K562 (cell line): ENCODE data around the gene CSDE1. TPM values are rescaled to one million over a fixed set of nuclear protein-coding genes. Genes with fewer than 3 reads are reported as not detected.
"Not testable (repeated sequence)": the region's sequence is repeated elsewhere in the genome, so short reads cannot be mapped to it uniquely, and the experiment has no call there.

Experiments used
- ATAC-seq: fragments of 200-7000 bp; cut with Tn5 transposase; 3 replicates; pipeline ENCODE4 v1.9.1; 2020; ENCODE audit warnings: moderate library complexity
- BruUV-seq: library from RNA; stranded (reverse); fragments of 400-500 nt; replicated peaks from 2 replicates; lab custom pipeline; 2021; lab: Mats Ljungman, UMichigan
- CTCF ChIA-PET: fragments of 300-600 bp; formaldehyde crosslinking; extraction: SDS; loops from one replicate; lab custom pipeline; 2021; ENCODE audit warnings: low intra/inter-chr PET ratio; lab: Yijun Ruan, JAX
- POLR2A ChIA-PET: fragments of 300-600, 350-650 bp; sonication (Branson Sonifier 250); formaldehyde crosslinking; extraction: SDS; loops from one replicate; lab custom pipeline; 2021; ENCODE audit warnings: antibody characterized with exemption, inconsistent platforms; lab: Yijun Ruan, JAX
- DNase-seq, 4 experiments: peaks; one replicate each; pipeline versions ENCODE4 v3.0.0 to v3.0.0-alpha.2; 2011 to 2018; ENCODE audit warnings: low spot score in 3 of 4, mixed read lengths in 3 of 4; ENCODE audit errors: extremely low read depth in 1 of 4
- FAIRE-seq: peaks from 2 replicates; lab custom pipeline; 2011; peaks lifted over from hg19 to GRCh38; lab: Jason Lieb, UNC
- H2AFZ ChIP-seq: 2 replicates; pipeline ENCODE4 v1.6.0; 2011; ENCODE audit warnings: low read depth, low read length, control low read depth, inconsistent platforms
- H3K27ac ChIP-seq: fragments of 200-600 bp; 3 replicates; pipeline ENCODE4 v1.8.0; 2011; ENCODE audit warnings: low read depth, mild to moderate bottlenecking, control low read depth, inconsistent platforms, low read length, moderate library complexity, mixed read lengths; ENCODE audit errors: extremely low read depth
- H3K27me3 ChIP-seq, 2 experiments: fragments of 300-600 bp in 1 of 2; 2 replicates in 1 of 2; 3 replicates in 1 of 2; pipeline versions ENCODE4 v1.6.0 to v1.8.0; 2011; ENCODE audit warnings: inconsistent platforms in 2 of 2, low read length in 2 of 2, mild to moderate bottlenecking in 1 of 2, mixed read lengths in 1 of 2, moderate library complexity in 1 of 2; ENCODE audit not compliant: control insufficient read depth in 2 of 2, insufficient read depth in 2 of 2
- H3K36me3 ChIP-seq: fragments of 300-600 bp; 3 replicates; pipeline ENCODE4 v1.8.0; 2011; ENCODE audit warnings: mild to moderate bottlenecking, low read length, inconsistent platforms; ENCODE audit not compliant: control insufficient read depth, insufficient read depth
- H3K4me1 ChIP-seq, 2 experiments: fragments of 200-600 bp in 1 of 2; replicated peaks in 1 of 2; 2 replicates in 1 of 2; 3 replicates in 1 of 2; pipeline versions ENCODE4 v1.5.1 to v1.8.0; 2011; ENCODE audit warnings: inconsistent platforms in 2 of 2, low read length in 2 of 2, mild to moderate bottlenecking in 1 of 2, mixed read lengths in 1 of 2, moderate library complexity in 1 of 2; ENCODE audit not compliant: control insufficient read depth in 2 of 2, insufficient read depth in 2 of 2
- H3K4me2 ChIP-seq: 2 replicates; pipeline ENCODE4 v1.6.1; 2011; ENCODE audit warnings: low read length, control low read depth, inconsistent platforms, mixed read lengths; ENCODE audit not compliant: insufficient read depth
- H3K4me3 ChIP-seq: fragments of 200-600 bp; sonication (generic), shearing (Covaris generic); 2 replicates; pipeline ENCODE4 v1.5.1; 2016; ENCODE audit warnings: control low read depth, inconsistent platforms
- H3K79me2 ChIP-seq: fragments of 200-600 bp; 3 replicates; pipeline ENCODE4 v1.8.0; 2011; ENCODE audit warnings: low read length, inconsistent platforms; ENCODE audit not compliant: control insufficient read depth, insufficient read depth
- H3K9ac ChIP-seq, 2 experiments: 2 replicates each; pipeline versions ENCODE4 v1.6.0 to v1.6.1; 2011; ENCODE audit warnings: low read depth in 2 of 2, low read length in 2 of 2, control low read depth in 1 of 2, inconsistent platforms in 1 of 2, mild to moderate bottlenecking in 1 of 2, mixed read lengths in 1 of 2; ENCODE audit not compliant: insufficient read depth in 1 of 2
- H3K9me1 ChIP-seq: one replicate; pipeline ENCODE4 v1.6.0; 2011; ENCODE audit warnings: inconsistent platforms, mild to moderate bottlenecking, low read length, moderate library complexity; ENCODE audit not compliant: control insufficient read depth, insufficient read depth
- H3K9me3 ChIP-seq: replicated peaks from 2 replicates; pipeline ENCODE4 v1.5.1; 2011; ENCODE audit warnings: low read depth, low read length, inconsistent platforms; ENCODE audit not compliant: control insufficient read depth, insufficient read depth
- H4K20me1 ChIP-seq: replicated peaks from 2 replicates; pipeline ENCODE4 v1.6.1; 2011; ENCODE audit warnings: low read length, inconsistent platforms, mixed read lengths; ENCODE audit not compliant: control insufficient read depth, insufficient read depth
- MNT ChIP-seq, 2 experiments: fragments of 450-650 bp; conservative IDR thresholded peaks; 2 replicates each; pipeline ENCODE4 v1.6.1; 2017; ENCODE audit warnings: mild to moderate bottlenecking in 2 of 2, moderate library complexity in 2 of 2
- ZBTB11 ChIP-seq, 3 experiments: fragments of 200-800 bp in 1 of 3; fragments of 250-450 bp in 1 of 3; fragments of 450-650 bp in 1 of 3; sonication (Bioruptor Pico) in 1 of 3; sonication (Bioruptor generic) in 1 of 3; formaldehyde crosslinking in 1 of 3; IDR thresholded peaks; 2 replicates each; pipeline versions ENCODE4 v1.6.1 to v1.8.0; 2016 to 2022; ENCODE audit warnings: mild to moderate bottlenecking in 2 of 3, missing genetic modification characterization in 2 of 3, missing compliant biosample characterization in 1 of 3, moderate library complexity in 1 of 3
- WGBS: fragments of 100-300 bp; shearing (Covaris generic); methylation state at CpG from one replicate; pipeline ENCODE4 v1.1.6; 2016; ENCODE audit warnings: low coverage, mixed read lengths; ENCODE audit not compliant: insufficient coverage; ENCODE audit errors: missing lambda C conversion rate; 5-methylcytosine and 5-hydroxymethylcytosine counted together
- in situ Hi-C: fragments of 300-500 bp; cut with MboI; formaldehyde crosslinking; loops from 4 replicates; pipeline ENCODE4 v1.15.0; 2018; ENCODE audit warnings: inconsistent platforms, mixed read lengths
- intact Hi-C: fragments of 100-400 bp; cut with micrococcal nuclease; formaldehyde crosslinking; loops from 2 replicates; pipeline ENCODE4 v1.14.2; 2022
- polyA plus RNA-seq, 8 experiments: library from polyadenylated mRNA; depleted of rRNA in 4 of 8; stranded (reverse) in 5 of 8; unstranded in 3 of 8; fragments of >200 nt; fragmentation: Nextera tagmentation in 2 of 8; fragmentation: Illumina TruSeq in 1 of 8; extraction: Ambion mirVana in 2 of 8; extraction: Trizol in 1 of 8; gene quantifications; 2 replicates each; pipeline versions ENCODE4 v1.2.1 to v1.2.3, GENCODE V29; 2011 to 2014; ENCODE audit warnings: inconsistent platforms in 1 of 8, missing spikeins in 1 of 8
- total RNA-seq, 7 experiments: library from RNA; depleted of rRNA in 6 of 7; stranded (reverse); fragments of >200 nt in 6 of 7; fragmentation: Illumina TruSeq in 2 of 7; extraction: Trizol in 2 of 7; gene quantifications; 2 replicates each; pipeline versions ENCODE4 v1.2.1 to v1.2.3, GENCODE V29; 2011 to 2021; ENCODE audit warnings: low replicate concordance in 1 of 7

The CSDE1 gene
- total and polyA plus RNA-seq, 9 of the 15 experiments (the other 6 are each of a cell fraction or from before 2014, with no cell fraction given), result 174 to 538 (median 403) TPM

- peak; percentile 32 to 52; a peak in 1 of 4 replicates for TF ChIP-seq MNT (conservative IDR thresholded peaks at IDR 0.05)
Observed at GRCh38 chr1:114755006-114755931, 2.5 kb downstream of the CSDE1 start (continued).

GRCh38 chr1:114753702-114754101, 4.1 kb downstream of the CSDE1 start:
- BruUV-seq, H3K9me3 ChIP-seq, ATAC-seq, H3K9ac ChIP-seq, H3K9me1 ChIP-seq, H3K4me3 ChIP-seq, DNase-seq, H3K4me2 ChIP-seq, H3K27me3 ChIP-seq, H3K27ac ChIP-seq, CTCF ChIA-PET, in situ Hi-C loops, FAIRE-seq, H2AFZ ChIP-seq: not testable (repeated sequence)
- H3K79me2 ChIP-seq, result peaks cover 92% of the 10 kb centered on the region
- 89% methylated on average over 5 of the region's 6 CpGs for WGBS
- peaks cover 69% of the 10 kb centered on the region for H3K36me3 ChIP-seq
- peaks cover 62% of the 10 kb centered on the region for H4K20me1 ChIP-seq
- intact Hi-C loops, result loop anchor here (10.0 kb wide), 1 partner anchor 409 kb away; no protein-coding TSS in a partner anchor
- POLR2A ChIA-PET, result interaction anchor here (1.0 to 1.4 kb wide), 2 partner anchors 12 to 32 kb away, joined by 4 to 5 read pairs; no protein-coding TSS in a partner anchor
- 0 out of 6 replicates have a peak, but pooled peaks of 1 of the 3 experiments have one; percentile 4 for TF ChIP-seq ZBTB11 (CRISPR knock-in tag; IDR thresholded peaks at IDR 0.05)
- H3K4me1 ChIP-seq, result peaks cover 3 to 33% of the 10 kb centered on the region in 2 experiments; a peak in 4 of 5 replicates
